DLD1 (cell line): ENCODE measurements around the gene ZNF366.

Experiments used
- in situ Hi-C: cut with HindIII; loops from 2 replicates; pipeline ENCODE4 v1.10.0; 2017; ENCODE audit warnings: low sequenced_read_pairs

Gene ZNF366

DNA sequence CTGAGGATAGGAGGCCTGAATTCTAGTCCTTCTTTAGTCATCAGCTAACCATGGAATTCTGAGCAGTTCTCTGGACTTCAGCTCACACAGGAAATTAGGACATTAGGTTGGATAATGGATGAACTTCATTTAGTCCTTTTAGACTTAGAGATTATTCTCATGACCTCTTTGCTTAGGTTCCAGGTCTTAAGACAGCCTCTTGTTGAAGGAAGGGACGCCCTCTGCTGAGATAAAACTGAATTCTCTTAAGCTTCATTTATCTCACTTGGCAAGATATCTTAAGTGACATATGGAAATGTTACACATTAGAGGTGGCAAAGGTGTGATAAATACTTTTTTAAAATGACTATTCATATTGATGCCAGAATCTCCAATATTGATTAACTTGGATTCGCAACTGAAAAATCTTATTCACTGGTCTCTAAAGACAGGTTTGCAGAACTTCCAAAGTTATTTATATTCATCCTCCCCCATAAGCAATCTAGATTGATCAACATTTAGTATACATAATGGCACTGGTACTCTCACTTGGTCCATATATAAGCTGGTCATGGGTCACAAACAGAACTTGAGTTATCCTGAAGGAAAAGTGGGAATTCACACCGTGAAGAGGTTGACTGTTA is 16.9 kb upstream of the ZNF366 start:
- in situ Hi-C loops = no loop called here

DNA sequence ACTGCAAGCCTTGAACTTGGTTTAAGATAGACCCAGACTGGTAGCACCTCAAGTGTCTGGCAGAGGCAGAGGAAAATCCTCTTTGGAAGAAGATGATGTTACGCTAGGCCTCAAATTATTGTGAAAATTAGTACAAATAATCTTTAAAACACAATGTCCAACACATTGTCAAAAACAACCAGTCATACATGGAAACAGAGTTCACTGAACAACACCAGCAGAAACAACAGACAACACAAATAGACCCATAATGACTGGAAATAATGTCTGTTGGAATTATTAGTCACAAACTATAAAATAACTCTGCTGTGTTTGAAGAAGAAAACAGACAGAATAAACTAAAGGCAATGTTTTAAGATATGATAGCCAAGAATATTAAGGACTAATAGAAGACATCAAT is 15.4 kb upstream of the ZNF366 start:
- in situ Hi-C loops = no loop called here

DNA sequence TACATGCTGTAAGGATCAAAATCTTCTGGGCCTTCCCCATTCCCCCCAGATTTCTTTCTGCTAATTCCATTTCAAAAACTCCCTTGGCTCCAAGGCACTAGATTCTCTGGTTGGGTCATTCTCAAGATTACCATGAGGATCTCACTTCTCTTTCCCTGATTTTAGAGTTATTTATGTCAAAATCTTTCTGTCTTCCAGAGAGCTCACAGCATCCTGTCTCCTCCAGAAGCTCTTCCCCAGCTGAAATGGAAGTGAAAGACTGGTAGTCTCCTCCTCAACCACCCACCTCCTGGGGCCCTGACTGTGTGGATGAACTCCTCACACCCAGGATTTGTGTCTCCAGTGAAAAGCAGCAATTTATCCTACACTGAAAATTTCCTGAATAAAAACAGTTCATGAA is 11.9 kb upstream of the ZNF366 start:
- in situ Hi-C loops = no loop called here

DNA sequence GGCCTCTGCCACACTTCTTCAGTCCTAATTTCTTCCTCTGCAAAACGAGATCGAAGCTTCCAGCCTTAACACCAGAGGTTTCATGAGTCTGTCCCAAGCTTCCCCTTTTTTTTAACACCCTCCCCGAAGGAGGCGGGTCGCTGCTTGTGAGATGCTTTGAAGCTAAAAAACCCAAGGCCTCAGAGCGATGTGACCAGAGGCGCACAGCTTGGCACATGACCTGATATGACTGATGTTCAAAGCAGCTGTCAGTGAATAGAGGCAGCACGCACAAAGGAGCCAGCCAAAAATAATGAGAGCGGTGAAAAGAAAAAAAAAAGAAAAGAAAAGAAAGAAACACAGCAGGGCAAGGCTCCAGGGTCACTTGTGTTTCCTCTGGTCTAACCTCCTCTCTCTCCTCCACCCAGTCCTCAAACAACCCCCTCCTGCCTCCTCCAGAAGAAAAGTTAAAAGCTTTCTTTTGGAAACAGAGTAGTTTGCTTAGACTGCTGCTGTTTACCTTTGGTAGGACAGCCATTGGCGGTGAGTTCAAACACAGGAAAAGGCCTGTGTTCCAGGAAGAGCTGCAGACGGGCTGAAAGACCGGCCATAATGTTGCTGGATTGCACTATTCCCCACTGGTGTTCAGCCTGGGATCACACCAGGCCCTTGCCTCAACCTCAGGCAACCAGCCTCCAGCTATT is 10.9 kb upstream of the ZNF366 start:
- in situ Hi-C loops = no loop called here

DNA sequence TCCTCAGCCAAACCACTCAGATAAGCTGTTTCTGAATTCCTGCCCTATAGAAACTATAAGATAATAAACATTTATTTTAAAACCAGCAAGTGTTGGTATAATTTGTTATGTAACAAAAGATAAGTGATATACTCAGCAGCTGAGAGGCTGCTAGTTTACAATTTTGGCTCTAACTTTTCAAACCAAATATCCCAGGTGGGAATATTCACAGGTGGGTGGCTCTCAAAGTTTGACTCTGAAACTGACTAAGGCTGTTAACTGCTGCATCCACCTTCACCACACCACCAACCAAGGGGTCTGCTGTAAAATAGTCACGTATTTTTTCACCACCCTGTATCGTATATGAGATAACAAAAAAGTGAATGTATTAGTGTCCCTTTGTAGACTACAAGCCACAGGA is 9.7 kb upstream of the ZNF366 start:
- in situ Hi-C loops = no loop called here

DNA sequence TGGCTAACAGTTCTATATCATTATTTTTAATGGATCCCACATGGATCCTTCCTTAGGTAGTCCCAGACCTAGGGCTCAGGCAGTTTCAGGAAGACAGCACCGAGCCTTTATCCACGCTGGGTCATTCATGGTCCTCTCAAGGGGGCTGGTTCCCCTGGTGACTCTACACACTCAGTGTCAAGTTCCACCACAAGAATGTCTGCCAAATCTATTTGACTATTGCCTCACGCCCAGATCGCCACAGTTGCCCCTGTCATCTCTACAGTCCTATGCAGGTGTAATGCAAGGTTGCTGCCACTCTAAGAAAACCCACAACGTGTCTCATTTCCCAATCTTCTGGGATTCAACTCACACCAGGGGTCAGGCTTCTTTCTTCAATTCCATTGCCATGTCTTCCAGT is 8.0 kb upstream of the ZNF366 start:
- in situ Hi-C loops = no loop called here

DNA sequence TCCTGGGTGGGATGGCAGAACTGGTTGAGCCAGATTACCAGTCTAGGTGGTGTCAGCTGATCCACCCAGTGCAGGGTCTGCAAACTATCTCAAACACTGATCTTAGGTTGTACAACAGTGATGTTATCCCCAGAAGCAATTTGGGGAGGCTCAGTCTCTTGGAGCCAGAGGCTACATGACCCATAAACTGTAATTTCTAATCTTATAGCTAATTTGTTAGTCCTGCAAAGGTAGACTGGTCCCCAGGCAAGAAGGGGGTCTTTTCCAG is 5.3 kb upstream of the ZNF366 start:
- in situ Hi-C loops = no loop called here

DNA sequence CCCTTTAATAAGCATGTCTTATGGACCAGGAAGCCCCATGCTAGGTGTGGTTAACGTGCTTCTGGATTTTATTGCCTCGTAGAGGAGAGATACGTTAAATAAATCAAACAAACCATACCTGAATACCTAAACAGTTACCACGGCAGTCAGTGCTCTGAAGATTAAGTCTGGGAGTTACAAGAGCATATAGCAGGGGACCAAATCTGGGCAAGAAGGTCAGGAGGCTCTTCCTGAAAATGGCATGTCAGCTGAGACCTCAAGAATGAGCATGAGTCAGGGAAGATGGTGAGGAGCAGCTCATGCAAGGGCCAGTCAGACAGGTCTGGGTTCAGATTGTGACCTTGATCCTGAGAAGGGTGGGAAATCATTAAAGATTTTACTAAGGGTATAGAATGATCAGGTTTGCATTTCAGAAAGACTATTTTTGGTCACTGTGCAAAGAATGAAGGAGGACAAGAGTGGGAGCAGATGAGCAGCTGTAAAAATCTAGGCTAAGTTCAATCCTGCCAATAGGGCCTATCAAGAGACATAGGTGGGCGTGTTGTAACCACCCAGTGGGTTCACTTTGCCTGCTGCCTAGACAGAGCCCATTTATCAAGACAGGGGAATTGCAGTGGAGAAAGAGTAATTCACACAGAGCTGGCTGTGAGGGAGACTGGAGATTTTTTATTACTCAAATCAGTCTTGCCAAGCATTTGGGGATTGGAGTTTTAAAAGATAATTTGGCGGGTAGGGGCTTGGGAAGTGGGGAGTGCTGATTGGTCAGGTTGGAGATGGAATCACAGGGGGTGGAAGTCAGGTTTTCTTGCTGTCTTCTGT is 4.8 kb upstream of the ZNF366 start:
- in situ Hi-C loops = no loop called here

DNA sequence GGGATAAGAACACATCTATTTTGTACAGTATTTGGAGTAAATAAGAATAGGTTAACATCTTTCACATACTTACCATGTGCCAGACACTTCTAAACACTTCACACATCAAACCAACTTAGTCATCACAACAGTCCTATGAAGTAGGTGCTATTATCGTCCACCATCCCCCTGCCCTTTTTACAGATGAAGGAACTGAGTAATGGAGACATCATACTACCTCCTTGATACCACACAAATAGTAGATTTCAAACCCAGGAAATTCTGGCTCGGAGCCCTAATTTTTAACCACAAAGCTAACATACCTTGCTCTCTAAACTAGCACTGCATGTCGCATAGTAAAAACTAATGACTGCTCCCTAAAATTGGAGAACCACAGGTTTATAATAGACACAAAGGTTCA is 4.2 kb upstream of the ZNF366 start:
- in situ Hi-C loops = no loop called here

DNA sequence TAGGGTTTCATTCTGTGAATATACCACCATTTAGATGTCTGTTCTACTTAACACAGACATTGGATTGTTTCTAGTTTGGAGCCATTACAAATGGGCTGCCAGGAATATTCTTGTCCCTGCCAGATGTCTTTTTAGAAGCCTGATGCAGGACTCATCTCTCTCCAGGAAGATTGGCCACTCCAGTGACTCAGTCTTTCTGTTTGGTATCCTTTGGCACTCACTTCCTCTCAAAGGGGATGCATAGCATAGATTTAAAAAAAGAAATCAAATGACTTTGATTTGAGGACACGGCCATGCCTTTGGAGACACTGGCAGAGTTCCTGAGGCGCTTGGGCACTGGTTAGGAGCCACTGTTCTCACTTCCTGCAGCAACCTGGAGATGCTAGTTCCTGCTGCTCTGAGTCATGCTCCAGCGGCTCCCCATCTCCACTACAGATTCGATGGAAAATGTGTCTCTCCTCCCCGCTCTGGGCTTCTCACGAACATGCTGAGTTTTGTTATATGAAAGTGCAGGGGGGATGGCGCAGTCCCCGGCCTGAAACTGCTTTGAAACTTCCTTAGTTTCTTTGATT is 3.5 kb upstream of the ZNF366 start:
- in situ Hi-C loops = no loop called here

DNA sequence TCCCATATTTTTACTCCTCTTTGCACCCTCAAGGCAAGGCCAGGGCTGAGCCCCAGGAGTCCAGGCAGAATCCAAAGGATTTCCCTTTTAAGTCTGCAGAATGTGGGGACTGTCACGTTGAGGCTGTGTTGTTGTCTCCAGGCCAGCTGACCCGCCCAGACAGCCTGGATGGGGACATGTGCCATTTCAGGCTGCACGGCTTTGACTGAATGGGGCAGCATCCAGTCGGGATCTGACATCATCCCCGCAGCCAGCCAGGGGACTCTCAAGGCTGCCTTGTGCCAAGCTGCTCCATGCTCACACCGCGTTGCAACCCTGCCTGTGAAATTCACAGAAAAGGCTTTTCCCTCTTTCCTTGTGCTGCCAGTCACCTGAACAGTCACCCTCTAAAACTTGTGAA is 2.2 kb upstream of the ZNF366 start:
- in situ Hi-C loops = no loop called here

DNA sequence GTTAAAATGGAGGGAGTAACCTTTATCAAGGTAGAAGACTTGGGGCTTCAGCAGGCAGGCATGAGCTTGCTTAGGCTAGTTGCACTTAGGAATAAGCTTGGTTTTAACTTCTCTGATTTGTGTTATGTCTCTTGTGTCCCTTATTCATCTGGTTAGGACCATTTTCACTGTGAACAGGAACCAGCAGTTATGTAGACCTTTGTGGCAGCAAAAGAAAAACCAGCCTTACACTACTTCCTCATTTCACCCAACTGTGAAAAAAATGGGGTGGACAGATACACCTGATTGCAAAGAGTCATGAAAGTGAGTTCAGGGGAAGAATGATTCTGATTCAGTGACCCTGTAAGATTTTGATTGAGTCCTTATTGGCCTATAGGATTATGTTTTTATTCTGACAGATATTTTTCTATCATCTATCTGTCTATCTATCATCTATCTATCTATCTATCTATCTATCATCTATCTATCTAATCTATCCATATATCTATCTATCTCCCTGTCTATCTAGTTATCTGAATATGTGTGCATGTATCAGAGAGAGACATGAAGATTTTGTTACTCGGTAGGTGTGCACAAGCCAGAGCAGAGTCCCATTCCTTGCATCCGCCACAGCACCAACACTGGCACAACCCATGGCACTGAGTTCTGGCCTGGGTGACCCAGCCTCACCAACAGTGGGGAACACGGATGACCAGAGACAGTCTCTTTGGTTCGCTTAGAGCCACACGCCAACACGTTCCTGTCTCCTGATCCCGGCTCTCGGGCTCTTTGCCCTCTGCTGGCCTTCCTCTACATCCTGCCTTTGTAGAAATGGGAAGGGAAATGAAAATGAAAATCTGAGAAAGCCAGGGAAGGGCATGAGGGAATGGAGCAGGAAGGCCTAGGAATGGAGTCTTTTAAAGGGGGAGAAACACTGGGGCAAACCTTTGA is 1.3 kb upstream of the ZNF366 start:
- in situ Hi-C loops = no loop called here

DNA sequence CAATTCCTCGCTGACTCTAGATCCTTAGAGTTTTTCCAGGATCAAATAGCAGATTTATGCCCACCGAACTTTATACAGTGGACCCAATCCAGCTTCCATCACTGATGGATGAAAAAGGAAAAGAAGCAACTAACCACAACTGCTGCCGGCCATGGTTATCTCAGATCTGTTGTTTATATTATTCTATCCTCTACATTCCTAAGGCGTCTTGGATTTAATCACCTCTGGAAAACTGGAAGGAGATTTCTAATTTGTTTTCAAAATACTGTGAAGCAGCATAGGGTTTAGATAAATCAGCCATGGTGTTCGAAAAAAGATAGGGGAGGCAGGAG is 663 bp upstream of the ZNF366 start:
- in situ Hi-C loops = no loop called here

DNA sequence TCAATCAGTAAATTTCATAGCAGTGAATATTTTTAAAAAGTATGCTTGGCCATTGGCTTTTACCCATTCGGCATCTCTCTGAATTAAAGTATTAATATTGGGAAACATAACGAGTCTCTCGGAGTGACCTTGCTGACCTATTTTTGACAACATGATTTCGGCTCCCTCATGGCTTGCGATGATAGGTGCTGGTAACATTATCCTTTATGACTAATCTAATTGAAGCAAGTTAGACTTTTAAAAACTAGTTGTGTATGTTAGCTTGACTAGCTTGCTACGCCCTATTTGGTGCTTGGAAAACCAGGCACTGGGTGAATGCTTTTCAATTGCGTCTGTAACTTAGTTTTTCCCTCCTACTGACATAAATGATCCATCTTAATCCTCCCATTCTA is 1.1 kb downstream of the ZNF366 start:
- in situ Hi-C loops = no loop called here

DNA sequence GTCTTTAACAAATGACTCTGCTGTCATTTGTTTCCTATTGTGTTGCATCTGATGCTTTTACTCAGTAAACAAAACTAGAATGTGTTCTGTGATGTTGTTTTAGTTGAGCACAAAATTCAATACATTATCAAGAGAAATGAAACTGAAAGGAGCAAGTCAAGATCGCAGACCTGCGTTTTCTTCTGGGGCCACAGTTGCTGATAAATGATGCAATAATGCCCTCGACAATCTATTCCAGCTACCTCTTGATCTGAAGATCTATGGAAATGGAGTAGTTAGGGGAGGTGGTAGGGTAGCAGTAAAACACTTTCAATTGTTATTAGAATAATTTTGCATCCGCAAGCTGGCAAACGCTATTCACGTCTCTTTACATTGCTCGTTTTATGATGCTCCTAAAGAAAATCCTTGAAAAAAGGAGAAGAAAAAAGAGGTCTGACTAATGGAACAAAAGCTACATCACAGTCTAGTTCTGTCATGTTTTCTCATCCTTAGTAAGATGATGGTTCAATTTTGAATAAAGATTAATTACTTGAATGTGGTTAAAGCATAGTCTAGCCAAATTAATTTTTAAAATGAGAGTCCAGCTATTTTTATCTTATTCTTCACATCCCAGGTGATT is 1.6 kb downstream of the ZNF366 start:
- in situ Hi-C loops = no loop called here

DNA sequence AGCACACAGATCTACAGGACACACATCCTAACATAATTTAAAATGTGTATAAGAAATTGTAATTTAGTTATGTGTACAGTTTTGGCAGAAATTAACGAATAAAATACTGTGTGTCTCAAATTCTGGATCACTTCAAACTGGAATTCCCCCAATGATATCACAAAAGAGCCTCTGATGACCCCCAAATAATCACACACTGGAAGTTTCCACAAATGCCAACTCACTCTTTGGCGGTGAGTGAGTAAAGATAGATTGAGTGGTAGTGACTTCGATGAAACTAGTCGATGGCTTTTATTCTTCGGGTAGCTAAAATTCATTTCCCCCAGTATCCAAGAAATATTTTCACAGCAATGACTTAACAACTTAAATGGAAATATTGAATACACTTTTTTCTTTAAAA is 2.2 kb downstream of the ZNF366 start:
- in situ Hi-C loops = no loop called here

DNA sequence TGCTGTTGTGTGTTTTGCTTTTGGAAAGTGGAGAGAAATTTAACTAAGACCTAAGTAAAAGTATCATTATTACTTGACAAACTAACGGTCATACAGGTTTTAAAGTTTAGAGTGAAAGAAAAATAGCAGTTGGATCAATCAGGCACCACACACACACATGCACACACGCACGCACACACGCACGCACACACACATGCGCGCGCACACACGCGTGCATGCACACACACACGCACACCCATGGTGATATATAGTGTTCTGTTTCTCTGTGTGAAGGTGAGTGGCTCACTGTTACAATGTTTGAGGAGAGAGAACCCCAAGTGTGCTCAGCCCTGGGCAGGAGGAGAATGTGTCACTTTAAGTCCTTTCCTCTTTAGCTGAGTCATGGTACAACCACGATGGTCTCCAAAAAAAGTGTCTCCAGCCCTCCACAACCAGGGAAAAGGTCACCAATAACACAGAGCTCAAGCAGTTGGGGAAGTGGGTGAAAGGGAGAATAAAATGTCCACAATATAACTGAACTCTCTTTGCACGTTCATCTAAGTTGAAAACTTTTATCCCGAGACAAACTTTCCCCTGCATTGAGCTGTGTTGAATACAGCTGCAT is 3.2 kb downstream of the ZNF366 start:
- in situ Hi-C loops = no loop called here

DNA sequence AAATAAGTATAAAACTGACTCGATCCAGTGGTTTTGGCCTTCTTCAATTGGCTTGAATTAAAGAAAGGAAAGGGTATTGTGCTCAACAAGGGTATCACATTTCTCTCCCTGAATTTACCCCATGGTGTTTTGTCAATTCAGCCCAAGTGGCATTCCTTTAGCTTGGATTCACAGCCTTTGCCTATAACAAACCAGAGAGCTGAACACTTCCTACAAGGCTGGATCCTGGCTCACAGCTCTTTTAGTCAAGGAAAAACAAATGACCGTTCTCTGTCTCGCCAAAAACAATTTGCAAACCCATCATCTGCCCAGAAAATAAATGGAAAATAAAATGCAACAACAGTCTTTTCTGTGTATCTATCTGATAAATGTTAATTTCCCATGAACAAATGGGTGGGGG is 5.7 kb downstream of the ZNF366 start:
- in situ Hi-C loops = no loop called here

DNA sequence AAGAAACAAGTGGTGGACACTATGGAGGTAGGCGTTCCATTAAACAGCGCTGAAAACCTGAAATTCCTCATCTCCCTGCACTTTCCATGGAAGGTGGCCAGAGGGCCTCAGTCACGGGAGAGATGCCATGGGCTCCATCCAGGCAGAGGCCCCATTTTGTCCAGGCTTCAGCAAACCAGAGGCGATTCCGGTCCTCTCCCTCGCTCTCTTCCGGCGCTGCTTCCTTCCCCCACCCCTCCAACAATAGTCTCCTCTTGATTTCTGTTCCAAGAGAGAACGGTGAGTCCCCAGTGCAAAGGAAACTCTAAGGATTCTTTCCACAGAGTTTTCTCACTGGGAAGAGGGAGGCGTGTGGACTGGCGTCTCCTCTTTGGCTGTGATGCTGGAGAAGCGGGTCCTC is 7.5 kb downstream of the ZNF366 start:
- in situ Hi-C loops = no loop called here

DNA sequence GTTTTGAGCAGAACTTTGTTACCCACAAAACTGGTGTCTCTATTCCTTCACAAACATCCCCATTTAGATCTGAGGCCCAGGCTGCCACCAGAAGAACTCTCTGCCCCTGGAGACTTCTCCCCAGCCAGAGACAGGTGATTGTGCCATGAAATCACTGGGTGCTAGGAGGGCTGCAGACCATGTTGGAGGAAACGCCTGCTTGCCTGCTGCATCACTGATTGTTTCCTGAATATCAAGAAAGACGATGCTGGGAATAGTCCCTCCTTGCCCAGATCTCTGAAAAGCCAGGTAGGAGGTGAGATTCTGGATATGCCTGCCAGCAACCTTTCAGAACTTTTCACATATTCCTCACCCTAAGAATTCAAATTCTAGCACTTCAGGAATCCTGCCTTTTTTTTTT is 8.1 kb downstream of the ZNF366 start:
- in situ Hi-C loops = no loop called here
